ENCODE results near the gene RFESD.
A peak's percentile ranks its signal among the peaks of the same experiment; 100 is the strongest.
"Not testable (repeated sequence)": the region's sequence is repeated elsewhere in the genome, so short reads cannot be mapped to it uniquely, and the experiment has no call there.

The RFESD gene

GRCh38 chr5:95644351-95645042 lies 2.1 kb upstream of the RFESD start:
- no peaks in the 10 kb centered on the region for H3K9me3 Mint-ChIP-seq
- DNase-seq: peak; percentile 48 to 55
- no peak overlapping the region for H3K4me3 Mint-ChIP-seq
- H3K4me1 Mint-ChIP-seq: peaks cover 31% of the 10 kb centered on the region
- no peaks in the 10 kb centered on the region for H3K27me3 Mint-ChIP-seq
- no peak overlapping the region for H3K27ac Mint-ChIP-seq
- ATAC-seq: peak; percentile 38

GRCh38 chr5:95646226-95646568 lies 380 bp upstream of the RFESD start:
- not testable (repeated sequence) for H3K9me3 Mint-ChIP-seq, DNase-seq, ATAC-seq, H3K27me3 Mint-ChIP-seq
- H3K4me1 Mint-ChIP-seq: peaks cover 32% of the 10 kb centered on the region
- H3K27ac Mint-ChIP-seq: peak overlapping the region; percentile 90 to 95
- peak overlapping the region; percentile 85 to 88 for H3K4me3 Mint-ChIP-seq

- peak overlapping the region; percentile 53 to 64 for H3K4me3 Mint-ChIP-seq
- H3K27me3 Mint-ChIP-seq: no peaks in the 10 kb centered on the region
- H3K4me1 Mint-ChIP-seq: peaks cover 32% of the 10 kb centered on the region
- ATAC-seq: no peak
- H3K27ac Mint-ChIP-seq: peak overlapping the region in 1 of 2 donors; percentile 9
- no peaks in the 10 kb centered on the region for H3K9me3 Mint-ChIP-seq
- no peak for DNase-seq
Measured at GRCh38 chr5:95647886-95648860, 1.6 kb downstream of the RFESD start.

- Mint-ChIP-seq H3K27ac (no peak overlapping the region), H3K4me3 (no peak overlapping the region), H3K4me1 (peaks cover 26% of the 10 kb centered on the region), H3K9me3 (no peaks in the 10 kb centered on the region), H3K27me3 (no peaks in the 10 kb centered on the region)
- no peak for ATAC-seq
- no peak for DNase-seq
Measured at GRCh38 chr5:95649274-95649673, 2.7 kb downstream of the RFESD start.

- no peaks in the 10 kb centered on the region for H3K9me3 Mint-ChIP-seq
- ATAC-seq: no peak
- peaks cover 20% of the 10 kb centered on the region for H3K4me1 Mint-ChIP-seq
- DNase-seq: no peak
- no peak overlapping the region for H3K4me3 Mint-ChIP-seq
- H3K27me3 Mint-ChIP-seq: no peaks in the 10 kb centered on the region
- no peak overlapping the region for H3K27ac Mint-ChIP-seq
Measured at GRCh38 chr5:95649842-95650620, 3.5 kb downstream of the RFESD start.

DNA sequence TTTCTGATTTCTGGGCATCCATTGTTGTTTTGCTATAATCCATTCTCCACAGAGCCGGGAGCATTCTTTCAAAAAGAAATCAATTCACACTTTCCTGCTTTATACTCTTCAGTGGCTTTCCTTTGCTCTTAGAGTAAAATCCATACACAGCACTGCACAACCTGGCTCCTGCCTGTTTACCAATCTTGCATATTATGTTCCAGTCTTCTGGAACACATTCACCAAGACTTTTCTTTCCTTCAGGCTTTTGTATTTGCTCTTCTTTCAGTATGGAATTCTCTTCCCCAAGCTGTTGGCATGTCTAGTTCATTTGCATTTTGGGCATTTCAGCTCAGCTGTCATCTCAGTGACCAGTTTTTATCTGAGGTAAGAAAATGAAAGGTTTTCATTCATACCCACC lies 6.3 kb downstream of the RFESD start:
- no peak overlapping the region for H3K4me3 Mint-ChIP-seq
- peaks cover 5% of the 10 kb centered on the region for H3K4me1 Mint-ChIP-seq
- no peak overlapping the region for H3K27ac Mint-ChIP-seq
- ATAC-seq (no peak), DNase-seq (no peak)
- no peaks in the 10 kb centered on the region for H3K9me3 Mint-ChIP-seq
- H3K27me3 Mint-ChIP-seq: no peaks in the 10 kb centered on the region

- DNase-seq (no peak), ATAC-seq (no peak)
- Mint-ChIP-seq H3K27ac (no peak overlapping the region), H3K4me1 (peaks cover 4% of the 10 kb centered on the region), H3K4me3 (no peak overlapping the region), H3K27me3 (no peaks in the 10 kb centered on the region), H3K9me3 (no peaks in the 10 kb centered on the region)
Measured at GRCh38 chr5:95654196-95654595, 7.6 kb downstream of the RFESD start.

- Mint-ChIP-seq H3K4me1 (no peaks in the 10 kb centered on the region), H3K9me3 (no peaks in the 10 kb centered on the region), H3K27me3 (no peaks in the 10 kb centered on the region), H3K27ac (no peak overlapping the region), H3K4me3 (no peak overlapping the region)
- ATAC-seq: no peak
- no peak for DNase-seq
Measured at GRCh38 chr5:95655575-95655974, 9.0 kb downstream of the RFESD start.

GRCh38 chr5:95660060-95660459 lies 13.5 kb downstream of the RFESD start:
- Mint-ChIP-seq H3K4me1 (no peaks in the 10 kb centered on the region), H3K9me3 (no peaks in the 10 kb centered on the region), H3K27ac (no peak overlapping the region), H3K27me3 (no peaks in the 10 kb centered on the region), H3K4me3 (no peak overlapping the region)
- no peak for DNase-seq
- no peak for ATAC-seq

GRCh38 chr5:95662946-95663345 lies 16.4 kb downstream of the RFESD start:
- H3K4me3 Mint-ChIP-seq: no peak overlapping the region
- DNase-seq: no peak
- ATAC-seq: no peak
- no peaks in the 10 kb centered on the region for H3K9me3 Mint-ChIP-seq
- H3K27me3 Mint-ChIP-seq: no peaks in the 10 kb centered on the region
- H3K4me1 Mint-ChIP-seq: no peaks in the 10 kb centered on the region
- H3K27ac Mint-ChIP-seq: no peak overlapping the region

GRCh38 chr5:95664204-95664786 lies 17.7 kb downstream of the RFESD start:
- H3K27me3 Mint-ChIP-seq: no peaks in the 10 kb centered on the region
- no peaks in the 10 kb centered on the region for H3K4me1 Mint-ChIP-seq
- H3K9me3 Mint-ChIP-seq: no peaks in the 10 kb centered on the region
- no peak for DNase-seq
- ATAC-seq: no peak
- no peak overlapping the region for H3K27ac Mint-ChIP-seq
- H3K4me3 Mint-ChIP-seq: no peak overlapping the region

DNA sequence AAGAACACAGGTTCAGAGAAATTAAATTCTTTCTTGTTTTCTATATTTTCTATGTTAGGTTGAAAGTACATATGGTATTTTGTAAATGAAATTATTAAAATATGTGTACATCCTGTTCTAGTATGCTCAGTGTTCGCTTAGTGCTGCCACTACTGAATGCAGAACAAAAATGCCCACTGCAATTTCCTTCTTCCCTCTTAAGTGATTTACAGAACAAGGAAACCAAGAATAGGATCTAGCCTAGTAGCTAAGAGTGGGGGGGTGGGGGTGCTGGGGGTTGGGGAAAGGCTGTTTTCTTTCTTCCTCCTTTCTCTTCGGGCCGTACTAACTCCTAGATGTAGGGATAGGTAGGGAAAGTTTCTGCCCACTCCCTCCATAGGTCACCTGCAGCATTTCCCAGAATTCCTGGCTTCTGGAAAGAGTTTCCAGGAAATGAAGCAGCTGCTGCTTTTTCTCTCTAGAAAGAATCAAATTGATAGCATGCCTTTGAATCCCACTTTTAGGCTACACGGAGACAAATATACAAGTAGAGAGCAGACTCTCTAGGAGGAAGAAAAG lies 20.6 kb downstream of the RFESD start:
- DNase-seq (no peak), ATAC-seq (no peak)
- no peaks in the 10 kb centered on the region for H3K9me3 Mint-ChIP-seq
- H3K4me1 Mint-ChIP-seq: no peaks in the 10 kb centered on the region
- no peak overlapping the region for H3K4me3 Mint-ChIP-seq
- H3K27me3 Mint-ChIP-seq: peaks cover 10% of the 10 kb centered on the region
- H3K27ac Mint-ChIP-seq: no peak overlapping the region

DNA sequence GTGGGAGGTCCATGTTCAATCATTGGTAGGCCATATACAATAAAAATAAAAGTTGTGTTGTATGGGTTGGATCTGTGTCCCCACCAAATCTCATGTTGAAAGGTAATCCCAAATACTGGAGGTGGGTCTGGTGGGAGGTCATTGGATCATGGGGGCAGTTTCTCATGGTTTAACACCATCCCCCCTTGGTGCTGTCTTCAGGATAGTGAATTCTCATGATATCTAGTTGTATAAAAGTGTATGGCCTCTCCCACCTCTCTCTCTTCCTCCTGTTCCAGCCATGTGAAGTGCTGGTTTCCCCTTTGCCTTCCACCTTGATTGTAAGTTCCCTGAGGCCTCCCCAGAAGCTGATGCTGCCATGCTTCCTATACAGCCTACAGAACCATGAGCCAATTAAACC lies 21.1 kb downstream of the RFESD start:
- Mint-ChIP-seq H3K27ac (peak overlapping the region in 1 of 2 donors; percentile 5), H3K4me1 (no peaks in the 10 kb centered on the region), H3K4me3 (no peak overlapping the region)

DNA sequence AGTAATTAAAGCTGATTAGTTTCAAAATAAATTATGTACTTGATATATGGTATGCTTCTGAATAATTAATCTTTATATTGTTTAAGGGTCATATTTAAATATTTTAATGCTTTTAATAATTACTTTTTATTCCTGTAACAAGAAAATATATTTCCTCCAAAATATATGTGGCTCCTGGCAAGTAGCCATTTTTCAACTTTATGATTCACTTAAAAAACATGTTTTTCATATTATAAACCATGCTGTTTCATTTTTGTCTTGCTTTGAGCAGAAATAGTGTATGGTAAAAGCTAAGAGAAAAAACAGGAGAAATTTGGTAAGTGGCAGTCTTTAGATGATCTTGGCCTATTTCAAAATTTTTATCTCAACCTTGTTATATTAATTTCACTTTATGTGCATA lies 21.6 kb downstream of the RFESD start:
- H3K27ac Mint-ChIP-seq: no peak overlapping the region

More for the DNA sequence above, 21.1 kb downstream of the RFESD start:
- no peak for ATAC-seq
- no peaks in the 10 kb centered on the region for H3K9me3 Mint-ChIP-seq
- H3K27me3 Mint-ChIP-seq: peaks cover 11% of the 10 kb centered on the region
- no peak for DNase-seq

DNA sequence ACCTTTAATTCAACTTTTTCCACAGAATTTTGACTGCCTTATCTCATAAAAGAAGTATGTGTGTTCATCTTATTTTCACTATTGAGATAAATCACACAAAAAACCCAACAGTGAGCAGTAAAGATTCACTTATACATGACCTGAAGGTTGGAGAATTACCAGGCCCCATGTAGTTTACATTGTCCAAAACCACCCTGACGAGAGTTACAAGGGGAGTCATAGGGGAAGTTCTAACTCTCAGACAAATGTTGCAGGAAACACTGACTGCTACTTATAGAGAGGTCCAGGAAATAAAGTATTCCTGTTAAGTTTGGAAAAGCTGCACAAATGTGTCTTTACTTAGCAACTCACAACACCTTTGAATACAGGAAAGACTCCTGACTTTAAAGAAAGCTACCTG lies 22.2 kb downstream of the RFESD start:
- DNase-seq: no peak
- Mint-ChIP-seq H3K4me1 (no peaks in the 10 kb centered on the region), H3K4me3 (no peak overlapping the region), H3K27ac (no peak overlapping the region), H3K27me3 (peaks cover 19% of the 10 kb centered on the region), H3K9me3 (no peaks in the 10 kb centered on the region)
- ATAC-seq: no peak

More for the DNA sequence above, 21.6 kb downstream of the RFESD start:
- H3K4me1 Mint-ChIP-seq: no peaks in the 10 kb centered on the region
- no peak overlapping the region for H3K4me3 Mint-ChIP-seq
- ATAC-seq (no peak), DNase-seq (no peak)
- H3K27me3 Mint-ChIP-seq: peaks cover 17% of the 10 kb centered on the region
- no peaks in the 10 kb centered on the region for H3K9me3 Mint-ChIP-seq
